ENCODE data around the gene WDR75. TPM values are rescaled to one million over a fixed set of nuclear protein-coding genes. Genes with fewer than 3 reads are reported as not detected.

WDR75 gene
- total and polyA plus RNA-seq, 9 of the 15 experiments (the other 6 are each of a cell fraction or from before 2014, with no cell fraction given), result 50.9 to 111 (median 76.4) TPM

DNA sequence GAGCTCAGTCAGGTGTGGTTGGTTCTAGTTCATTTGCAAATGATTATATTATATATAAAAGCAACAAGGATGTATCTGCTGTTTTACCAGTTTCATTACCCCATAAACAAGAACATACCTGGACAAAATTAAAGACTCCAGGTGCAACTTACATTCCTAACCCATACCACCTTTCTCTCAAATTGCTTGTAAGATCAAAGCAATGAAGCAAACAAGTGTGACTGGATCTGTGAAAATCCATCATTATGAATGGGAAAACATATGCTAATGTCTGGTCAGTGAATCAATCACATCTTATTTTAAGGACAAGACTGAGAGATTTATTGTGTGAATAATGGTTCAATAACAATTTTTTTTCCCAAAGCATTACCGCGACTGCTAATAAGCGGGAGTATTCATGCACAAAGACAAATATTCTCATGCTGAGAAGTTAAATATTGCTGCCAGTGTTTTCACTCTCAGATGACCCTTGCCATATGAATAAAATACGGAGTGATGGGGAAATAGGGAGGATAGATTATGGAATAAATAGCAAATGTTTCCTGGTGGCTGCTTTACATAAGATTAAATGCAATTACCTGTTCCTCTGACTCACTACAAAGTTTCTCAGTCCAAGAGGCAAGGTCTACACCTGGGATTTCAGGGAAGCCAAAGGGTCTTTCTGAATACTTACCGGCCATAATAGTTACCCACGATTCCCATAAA lies 59.3 kb downstream of the WDR75 start:
- FAIRE-seq (no peak), ATAC-seq (no peak), DNase-seq (ENCODE audit: extremely low read depth in 1 of 4, low spot score in 3 of 4) (no peak)
- Histone ChIP-seq H3K4me1 (replicated peaks in 1 of 2; ENCODE audit: control insufficient read depth in 2 of 2, insufficient read depth in 2 of 2, low read length in 2 of 2) (peaks cover 9 to 11% of the 10 kb centered on the region in 2 experiments; a peak in 4 of 5 replicates), H3K4me2 (ENCODE audit: insufficient read depth, low read length) (no peak overlapping the region), H3K4me3 (no peak overlapping the region), H3K27me3 (ENCODE audit: control insufficient read depth in 2 of 2, insufficient read depth in 2 of 2, low read length in 2 of 2) (no peaks in the 10 kb centered on the region), H3K9me3 (replicated peaks; ENCODE audit: control insufficient read depth, insufficient read depth, low read depth, low read length) (no peaks in the 10 kb centered on the region), H3K27ac (ENCODE audit: extremely low read depth, low read depth, low read length) (no peak overlapping the region), H2AFZ (ENCODE audit: low read depth, low read length) (no peak overlapping the region), H3K36me3 (ENCODE audit: control insufficient read depth, insufficient read depth, low read length) (no peaks in the 10 kb centered on the region), H4K20me1 (replicated peaks; ENCODE audit: control insufficient read depth, insufficient read depth, low read length) (no peaks in the 10 kb centered on the region), H3K9ac (ENCODE audit: insufficient read depth in 1 of 2, low read depth in 2 of 2, low read length in 2 of 2) (no peak overlapping the region), H3K9me1 (ENCODE audit: control insufficient read depth, insufficient read depth, low read length) (no peaks in the 10 kb centered on the region), H3K79me2 (ENCODE audit: control insufficient read depth, insufficient read depth, low read length) (no peaks in the 10 kb centered on the region)
- intact Hi-C loops (cut with micrococcal nuclease) (no loop called here), in situ Hi-C loops (cut with MboI) (no loop called here)
- ChIA-PET CTCF (ENCODE audit: low intra/inter-chr PET ratio) (no interaction called here), POLR2A (no interaction called here)
- WGBS (ENCODE audit: insufficient coverage, low coverage, missing lambda C conversion rate), result 76% methylated on average over 6 of the region's 6 CpGs
- no peak for TF ChIP-seq ELF4 (CRISPR knock-in tag; IDR thresholded peaks at IDR 0.05)
- no peak for TF ChIP-seq HMGN3 (IDR thresholded peaks at IDR 0.05; ENCODE audit: borderline replicate concordance, extremely low read depth, insufficient read length, low read depth, low read length)
- no peak for TF ChIP-seq SIN3B (IDR thresholded peaks at IDR 0.05; ENCODE audit: low read depth)
- no peak for TF ChIP-seq RBM15 (IDR thresholded peaks at IDR 0.05; ENCODE audit: insufficient read depth, low read length)
- TF ChIP-seq SMARCA5 (IDR thresholded peaks at IDR 0.05), result no peak
- no peak for TF ChIP-seq SRSF9 (IDR thresholded peaks at IDR 0.05; ENCODE audit: borderline replicate concordance, low read depth, low read length)
- no peak for TF ChIP-seq CBX3 (IDR thresholded peaks at IDR 0.05; ENCODE audit: borderline replicate concordance in 1 of 2, low read length in 2 of 2)
- TF ChIP-seq SIRT6 (IDR thresholded peaks at IDR 0.05; ENCODE audit: low read depth, low read length), result no peak
- no peak for TF ChIP-seq ZNF232 (CRISPR knock-in tag; IDR thresholded peaks at IDR 0.05)
- no TSS peak for BruUV-seq (replicated peaks)
